Activated CD4-positive, alpha-beta T cell treated with anti-CD3 and anti-CD28 coated beads, Interleukin-2, amount 50 U/mL, for 1 hour (primary cell): ENCODE data around the gene CDK14.

Experiments
- DNase-seq: peaks from one replicate; pipeline ENCODE4 v3.0.0-alpha.2; 2020

The CDK14 gene

DNA sequence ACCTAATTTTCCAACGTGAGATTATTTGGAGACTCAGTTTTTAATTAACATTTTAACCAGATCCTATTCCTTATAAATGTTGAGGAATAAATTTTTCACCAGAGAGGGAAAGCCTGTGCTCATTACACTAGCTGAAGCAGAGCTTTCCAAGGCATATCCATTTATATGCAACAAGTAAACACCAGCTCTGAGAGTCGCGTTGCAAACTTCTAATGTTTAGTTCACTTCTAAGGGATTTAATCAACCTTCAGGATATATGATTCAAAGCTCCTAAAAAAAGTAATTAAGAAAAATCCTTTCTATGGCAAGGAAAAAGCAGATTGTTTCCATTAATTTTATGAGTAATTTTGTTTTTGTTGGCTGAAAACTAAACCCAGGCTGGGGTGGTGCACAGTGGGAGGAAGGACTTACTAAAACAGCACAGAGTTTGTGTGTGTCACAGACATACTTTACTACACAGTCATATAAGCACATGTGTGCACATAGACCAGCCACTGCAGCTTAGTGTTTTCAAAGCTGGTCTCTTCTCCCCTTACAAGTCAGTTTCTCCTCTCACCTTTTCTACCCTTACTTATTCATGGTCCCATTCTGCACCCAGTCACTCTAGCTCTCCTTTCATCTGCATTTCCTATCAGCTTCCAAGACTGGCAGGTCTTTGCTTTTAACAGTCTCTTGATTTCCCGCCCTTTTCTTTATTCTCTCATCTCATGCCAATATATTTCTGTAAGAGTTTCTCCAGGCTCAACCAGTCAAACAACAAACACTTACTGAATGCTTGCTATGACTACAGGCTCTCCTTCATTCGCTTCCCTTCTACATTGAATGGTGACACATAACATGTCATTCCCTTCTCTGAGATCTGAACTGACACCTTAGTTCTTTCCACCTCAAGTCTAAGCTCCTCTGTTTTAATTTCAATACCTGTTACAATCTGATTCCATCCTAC is 587.0 kb downstream of the CDK14 start:
- DNase-seq, result no peak

- DNase-seq, result no peak
These were observed 589.6 kb downstream of the CDK14 start for GRCh38 chr7:91185771-91186170.

GRCh38 chr7:91187061-91187460 is 590.9 kb downstream of the CDK14 start:
- no peak for DNase-seq

- no peak for DNase-seq
These were observed 595.6 kb downstream of the CDK14 start for GRCh38 chr7:91191771-91192170.

GRCh38 chr7:91193141-91193540 is 597.0 kb downstream of the CDK14 start:
- no peak for DNase-seq

- DNase-seq, result no peak
These were observed 598.7 kb downstream of the CDK14 start for GRCh38 chr7:91194841-91195240.

- DNase-seq, result no peak
These were observed 599.9 kb downstream of the CDK14 start for GRCh38 chr7:91196058-91196457.

DNA sequence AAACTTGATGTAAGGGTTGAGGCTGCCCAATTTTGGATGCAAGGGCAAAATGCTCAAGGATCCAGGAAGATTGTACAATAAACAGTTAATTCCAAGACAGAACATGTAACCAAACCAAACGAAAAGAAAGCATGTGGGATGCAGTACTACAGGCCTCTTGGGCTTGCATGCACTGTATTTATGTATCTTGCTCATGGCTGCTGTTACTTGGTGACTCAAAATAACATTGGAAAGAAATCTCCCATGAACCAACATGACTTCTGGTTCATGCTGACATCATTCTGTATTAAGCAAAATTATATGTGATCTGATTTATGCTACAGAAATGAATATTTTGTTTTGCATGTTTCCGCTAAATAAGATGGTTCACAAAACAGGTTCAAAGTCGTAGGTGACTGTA is 602.2 kb downstream of the CDK14 start:
- DNase-seq, result no peak

DNA sequence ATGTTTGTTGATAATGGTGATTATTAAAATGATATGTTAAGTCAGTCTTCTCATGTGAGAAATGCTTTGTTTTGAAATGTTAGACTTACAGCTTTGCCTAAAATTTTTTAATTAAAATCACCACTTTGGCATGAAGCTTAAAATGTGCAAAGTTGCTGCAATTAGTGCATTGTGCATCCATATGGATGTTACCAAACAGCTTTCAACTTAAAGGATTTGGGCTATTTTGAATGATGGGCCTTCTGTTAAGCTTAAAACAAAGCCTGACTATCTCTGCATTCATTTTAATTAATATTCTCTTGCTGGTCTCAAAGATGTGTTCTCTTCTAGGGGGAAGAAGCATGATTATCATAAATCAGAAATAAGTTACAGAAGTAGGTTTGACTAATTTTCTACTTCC is 603.5 kb downstream of the CDK14 start:
- DNase-seq, result no peak

GRCh38 chr7:91201442-91202113 is 605.5 kb downstream of the CDK14 start:
- no peak for DNase-seq

GRCh38 chr7:91206361-91206960 is 610.3 kb downstream of the CDK14 start:
- no peak for DNase-seq

DNA sequence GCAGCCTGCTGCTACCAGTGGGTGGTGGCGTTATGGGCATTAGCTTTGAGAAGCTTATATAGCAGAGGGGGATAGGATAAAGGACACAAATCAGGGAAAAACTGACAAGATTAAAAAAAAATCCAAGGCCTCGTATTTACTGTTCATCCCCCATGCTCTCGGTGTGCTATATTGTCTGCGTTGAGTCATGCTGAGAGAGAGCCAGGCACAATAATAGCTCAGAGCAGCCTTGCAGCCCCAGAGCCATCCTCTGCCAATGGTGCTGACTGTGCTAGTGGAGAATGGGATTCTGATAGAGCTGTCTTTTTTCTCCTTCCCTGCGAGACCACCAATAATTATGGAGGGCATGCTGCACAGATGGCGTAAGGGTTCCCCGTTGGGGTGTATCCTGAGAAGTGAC is 616.5 kb downstream of the CDK14 start:
- DNase-seq, result no peak

- DNase-seq, result no peak
These were observed 630.3 kb downstream of the CDK14 start for GRCh38 chr7:91226411-91226810.

DNA sequence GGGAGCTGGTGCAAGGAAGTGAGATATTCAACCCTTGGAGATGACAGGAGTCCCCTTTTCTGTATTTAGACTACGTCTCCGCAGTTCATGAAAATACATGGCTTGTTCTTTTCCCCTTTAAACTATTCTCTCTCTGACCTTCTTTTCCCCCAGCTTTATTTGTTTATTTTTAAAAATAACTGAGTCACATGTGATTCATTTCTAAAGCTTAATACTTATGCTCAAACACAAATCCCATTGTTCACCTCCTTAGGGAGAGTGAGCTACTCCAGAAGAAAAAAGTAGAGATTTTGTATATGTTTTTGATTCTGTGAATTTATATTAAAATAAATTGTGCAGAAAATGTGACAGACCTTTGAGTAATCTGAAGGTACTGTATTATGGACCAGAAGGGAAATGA is 632.2 kb downstream of the CDK14 start:
- DNase-seq, result no peak

DNA sequence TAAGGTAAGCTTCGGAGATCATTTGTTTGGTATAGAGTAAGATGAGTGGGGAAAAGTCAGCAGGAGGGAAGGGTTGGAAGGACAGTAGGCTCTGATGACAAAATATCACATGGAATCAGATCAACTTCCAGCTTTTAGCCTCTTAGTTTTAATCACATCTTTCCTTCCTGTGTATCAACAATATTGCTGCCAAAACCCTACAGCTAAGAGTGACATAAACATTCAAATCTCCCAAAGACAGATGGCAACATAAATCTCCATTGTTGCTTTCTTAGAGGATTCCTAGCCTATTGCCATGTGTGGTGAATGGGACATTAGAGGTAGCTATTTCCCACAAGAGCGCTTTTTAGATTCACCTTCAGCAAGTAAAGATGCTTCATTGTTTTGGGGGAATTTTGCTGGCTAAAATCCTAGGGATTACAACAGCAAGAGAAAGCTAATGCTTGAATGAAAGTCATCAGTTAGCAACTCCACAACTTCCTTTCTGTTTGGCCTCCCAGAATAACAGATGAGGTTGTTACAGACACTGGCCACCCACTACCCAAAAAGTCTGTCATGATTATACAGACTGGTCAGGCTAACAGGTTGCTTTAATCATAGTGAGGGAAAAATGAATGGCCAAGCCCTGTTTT is 632.9 kb downstream of the CDK14 start:
- no peak for DNase-seq

- no peak for DNase-seq
These were observed 634.0 kb downstream of the CDK14 start for GRCh38 chr7:91230100-91230499.

DNA sequence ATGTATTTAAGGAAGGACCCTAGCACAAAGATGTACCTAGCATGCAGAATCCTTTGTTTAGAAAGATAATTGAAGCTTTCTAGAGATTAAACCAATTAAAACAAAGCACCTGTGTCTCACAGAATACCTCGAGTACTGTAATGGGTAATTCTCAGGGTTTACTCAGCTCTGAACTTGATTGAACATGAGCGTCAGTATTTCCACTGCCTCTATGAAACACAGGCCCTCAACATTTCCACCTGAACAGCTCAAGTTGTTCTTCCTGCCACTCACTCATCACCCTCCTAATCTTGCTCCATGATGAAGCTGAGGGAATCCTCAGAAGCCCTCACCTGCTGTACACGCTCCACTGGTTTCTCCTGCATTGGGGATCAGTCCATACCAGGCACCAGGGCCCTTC is 634.4 kb downstream of the CDK14 start:
- DNase-seq, result no peak

- no peak for DNase-seq
These were observed 637.1 kb downstream of the CDK14 start for GRCh38 chr7:91233212-91233611.

- DNase-seq, result no peak
These were observed 639.2 kb downstream of the CDK14 start for GRCh38 chr7:91235211-91235832.

DNA sequence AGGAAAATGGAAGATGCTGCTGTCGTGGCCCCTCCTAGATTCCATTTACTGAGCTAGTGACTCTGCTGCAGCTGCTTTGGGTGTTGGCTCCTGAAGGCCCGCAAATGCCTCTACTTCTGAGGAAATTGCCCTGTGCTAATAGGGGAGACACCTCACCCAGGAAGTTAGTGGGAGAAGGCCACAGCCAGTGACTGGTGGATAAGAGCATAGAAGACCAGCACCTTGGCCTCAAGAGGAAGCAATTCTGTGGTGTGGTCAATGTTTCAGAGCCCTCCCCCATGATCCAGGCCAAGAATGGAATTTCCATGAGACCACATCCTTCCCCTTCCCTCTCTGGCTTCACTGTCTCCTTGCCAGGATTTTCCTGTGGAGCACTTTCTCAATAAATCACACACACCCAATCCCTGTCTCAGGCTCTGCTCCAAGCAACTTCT is 643.1 kb downstream of the CDK14 start:
- DNase-seq, result no peak

GRCh38 chr7:91239772-91240171 is 643.7 kb downstream of the CDK14 start:
- DNase-seq, result no peak

- DNase-seq, result no peak
These were observed 644.3 kb downstream of the CDK14 start for GRCh38 chr7:91240376-91240941.
